GM11168 (cell line): Measurements from ENCODE around the gene WNT9B.

ENCODE experiments used
- in situ Hi-C: fragments of 300-500 bp; cut with MboI; formaldehyde crosslinking; loops from one replicate; pipeline ENCODE4 v1.12.0; 2022; ENCODE audit warnings: low sequenced_read_pairs; ENCODE audit not compliant: unreplicated experiment

The WNT9B gene

DNA sequence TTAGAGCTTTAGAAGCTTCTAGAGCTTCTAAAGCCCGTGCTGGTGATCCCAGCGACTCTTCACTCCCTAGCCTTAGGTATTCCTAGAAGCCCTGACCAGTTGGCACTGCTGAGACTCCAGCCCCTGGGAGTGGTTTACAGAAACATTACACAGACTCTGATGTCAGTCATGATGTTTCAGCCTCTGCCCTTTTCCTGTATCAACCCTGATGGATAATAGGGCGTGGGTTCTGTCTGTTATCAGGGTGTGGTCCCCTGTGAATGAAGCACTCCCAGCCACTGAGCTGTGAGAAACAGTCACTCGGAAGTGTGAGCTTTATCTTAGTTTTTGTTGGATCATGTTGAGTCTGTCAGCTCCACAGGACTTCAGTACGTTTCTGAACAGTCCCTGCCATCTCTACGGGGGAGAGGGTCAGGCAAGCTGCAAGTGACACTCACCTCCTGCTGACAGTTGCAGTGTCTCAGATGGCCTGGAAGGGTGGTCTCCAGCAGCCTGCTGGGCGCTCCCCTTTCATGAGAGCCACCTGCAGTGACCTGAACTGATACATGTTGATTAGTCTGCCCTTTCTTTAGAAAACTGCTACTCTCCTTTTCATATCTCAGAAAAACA lies 84.4 kb downstream of the WNT9B start:
- in situ Hi-C loops, result no loop called here
